Right lobe of liver (tissue), 6 donors: ENCODE results near the gene GTF3C6. TPM values are rescaled to one million over a fixed set of nuclear protein-coding genes. Genes with fewer than 3 reads are reported as not detected.
"Not testable (repeated sequence)": the region's sequence is repeated elsewhere in the genome, so short reads cannot be mapped to it uniquely, and the experiment has no call there.

Experiments used
- ATAC-seq, 4 donors: fragments of 200-7000 bp; cut with Tn5 transposase; one replicate each; pipeline ENCODE4 v1.9.1; 2020; ENCODE audit warnings: mild to moderate bottlenecking in 4 of 4, moderate library complexity in 4 of 4
- DNase-seq, 3 donors: peaks; one replicate each; pipeline ENCODE4 v3.0.0-alpha.2; 2020
- H3K27ac ChIP-seq, 3 donors: fragments of 200-600 bp; one replicate each; pipeline ENCODE4 v1.8.0; 2022
- H3K27me3 ChIP-seq, 2 donors: fragments of 200-600 bp; one replicate each; pipeline ENCODE4 v1.8.0; 2022
- H3K36me3 ChIP-seq, 4 donors: fragments of 200-600 bp; sonication (generic) in 1 of 4; one replicate each; pipeline versions ENCODE4 v1.5.1 to v1.8.0; 2017 to 2022; ENCODE audit warnings: control low read depth in 1 of 4
- H3K4me1 ChIP-seq, 4 donors: fragments of 200-600 bp; sonication (generic) in 1 of 4; one replicate each; pipeline versions ENCODE4 v1.5.1 to v1.8.0; 2017 to 2022; ENCODE audit warnings: control low read depth in 1 of 4
- H3K4me3 ChIP-seq, 3 donors: fragments of 200-600 bp; one replicate each; pipeline ENCODE4 v1.8.0; 2022
- H3K9me3 ChIP-seq, 4 donors: fragments of 200-600 bp; sonication (generic) in 1 of 4; one replicate each; pipeline versions ENCODE4 v1.5.1 to v1.8.0; 2017 to 2022; ENCODE audit warnings: control low read depth in 1 of 4
- CTCF ChIP-seq, 4 donors: fragments of 200-600 bp in 3 of 4; fragments of 450-650 bp in 1 of 4; IDR thresholded peaks; one replicate each; pipeline versions ENCODE4 v1.5.1 to v1.8.0; 2016 to 2022; ENCODE audit warnings: antibody characterized with exemption in 4 of 4, mild to moderate bottlenecking in 2 of 4
- POLR2A ChIP-seq: fragments of 450-650 bp; IDR thresholded peaks from one replicate; pipeline ENCODE4 v1.6.1; 2017; ENCODE audit warnings: antibody characterized with exemption, mild to moderate bottlenecking
- WGBS: methylation state at CpG from one replicate; pipeline ENCODE4 v1.1.6; 2018; ENCODE audit warnings: low coverage, low lambda C conversion rate; ENCODE audit not compliant: insufficient coverage; ENCODE audit errors: missing lambda C conversion rate; 5-methylcytosine and 5-hydroxymethylcytosine counted together
- intact Hi-C, 2 donors: fragments of 100-400 bp; cut with DNase I; formaldehyde crosslinking; loops; one replicate each; pipeline versions ENCODE4 v1.11.2 to v1.14.1; 2022
- total RNA-seq, 6 experiments: library from RNA; depleted of rRNA in 2 of 6; stranded (reverse); fragments of >200 nt in 2 of 6; fragmentation: NEBNext Ultra II Directional in 3 of 6; extraction: Animal tissue kit (Norgen Biotek cat#: 25700) in 3 of 6; gene quantifications; one replicate each; pipeline versions ENCODE4 v1.1.0 to v1.2.4, GENCODE V29; 2016 to 2023
- donor health status: DM: no; HTN: yes; CAD: no.
- donor health status: DM: no; HTN: no; CAD: no.
- donor health status: DM: no; HTN: no; CAD: no.
- donor health status: DM: no; HTN: yes; CAD: no.
- donor health status: DM: no; HTN: yes; CAD: no.

The GTF3C6 gene
- total RNA-seq, 6 experiments from 2014 or later = 21.2 to 47.7 (median 30.8) TPM

DNA sequence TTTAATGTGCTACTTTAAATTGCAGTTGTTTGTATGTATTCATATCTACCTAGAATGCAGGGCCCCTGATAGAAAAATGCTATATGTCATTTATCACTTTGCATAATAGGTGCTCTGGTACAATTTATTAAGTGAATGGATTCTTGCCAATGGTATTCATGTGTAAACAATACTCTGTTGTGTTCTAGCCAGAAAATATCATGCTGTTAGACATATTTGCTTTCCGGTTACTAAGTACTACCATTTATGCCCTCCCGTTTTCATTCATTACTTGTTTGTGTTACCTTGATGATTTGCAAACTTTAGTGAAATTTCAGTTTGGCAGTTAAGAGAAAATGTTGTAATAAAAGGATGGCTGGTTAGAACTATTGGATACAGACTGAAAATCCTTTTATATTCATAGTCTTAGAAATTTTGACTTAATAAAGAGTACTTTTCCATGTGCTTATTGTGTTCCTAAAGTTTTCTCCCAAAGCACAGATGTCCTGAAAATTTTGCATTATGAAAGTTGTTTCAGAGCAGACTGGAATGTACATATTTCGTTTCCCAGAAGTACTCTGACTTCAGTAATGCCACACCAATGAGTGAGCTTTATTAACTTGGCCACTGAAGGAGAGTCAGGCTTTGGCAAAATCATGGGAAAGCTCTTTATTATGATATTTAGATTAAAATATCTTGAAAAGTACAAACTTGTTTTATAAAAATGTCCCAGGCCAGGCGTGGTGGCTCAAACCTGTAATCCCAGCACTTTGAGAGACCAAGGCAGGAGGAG is 54.8 kb downstream of the GTF3C6 start:
- Histone ChIP-seq H3K27me3 (no peaks in the 10 kb centered on the region), H3K4me3 (no peak overlapping the region), H3K9me3 (no peaks in the 10 kb centered on the region), H3K36me3 (peaks cover 0 to 29% (median 5%) of the 10 kb centered on the region in 4 donors), H3K27ac (peak overlapping the region in 1 of 3 donors; percentile 43), H3K4me1 (peaks cover 0 to 41% (median 12%) of the 10 kb centered on the region in 4 donors)
- ATAC-seq (peak in 1 of 4 donors; percentile 43), DNase-seq (no peak)
- TF ChIP-seq POLR2A = no peak
- 58% methylated on average over 4 of the region's 4 CpGs for WGBS
- intact Hi-C loops = no loop called here

DNA sequence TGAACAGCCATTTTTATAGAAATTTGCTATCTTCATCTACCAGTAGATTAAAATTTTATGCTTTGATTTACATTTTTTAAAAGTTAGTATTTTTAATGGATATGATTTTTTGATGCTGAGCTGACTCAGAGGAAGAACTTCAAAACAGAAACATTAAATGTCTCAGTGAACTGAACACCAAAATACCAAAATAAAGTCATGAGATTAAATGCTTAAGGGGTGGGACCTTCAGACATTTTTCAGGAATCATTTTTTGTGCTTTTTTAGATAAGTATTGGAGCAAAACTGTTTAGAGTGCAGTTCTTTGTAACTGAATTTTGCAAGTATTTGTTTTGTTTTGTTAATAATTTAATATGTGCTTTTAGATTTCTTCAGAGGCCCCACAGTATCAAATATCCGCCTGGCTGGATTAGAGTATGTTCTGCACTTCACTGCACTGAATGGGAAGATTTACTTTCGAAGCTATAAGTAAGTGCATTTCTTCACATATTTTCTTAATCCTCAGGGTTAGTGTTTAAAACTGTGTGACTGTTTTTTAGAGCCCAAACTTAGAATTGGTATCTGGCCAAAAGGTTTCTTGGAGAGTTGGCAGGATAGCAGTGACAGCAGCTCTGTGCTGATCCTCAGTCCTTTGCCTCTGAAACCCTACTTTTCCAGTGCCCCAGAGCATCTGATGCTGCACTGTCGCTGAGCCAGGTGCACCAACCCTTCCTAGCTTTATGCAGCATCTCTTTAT is 57.1 kb downstream of the GTF3C6 start:
- Histone ChIP-seq H3K27ac (no peak overlapping the region), H3K9me3 (no peaks in the 10 kb centered on the region), H3K4me1 (peaks cover 0 to 41% (median 12%) of the 10 kb centered on the region in 4 donors), H3K4me3 (no peak overlapping the region), H3K27me3 (no peaks in the 10 kb centered on the region), H3K36me3 (peaks cover 0 to 24% (median 2%) of the 10 kb centered on the region in 4 donors)
- ATAC-seq (peak; percentile 12 to 48 (median 36)), DNase-seq (no peak)
- TF ChIP-seq POLR2A = no peak
- no peak for TF ChIP-seq CTCF (IDR thresholded peaks at IDR 0.05)
- WGBS = 54% methylated on average over 2 of the region's 3 CpGs
- intact Hi-C loops = no loop called here

DNA sequence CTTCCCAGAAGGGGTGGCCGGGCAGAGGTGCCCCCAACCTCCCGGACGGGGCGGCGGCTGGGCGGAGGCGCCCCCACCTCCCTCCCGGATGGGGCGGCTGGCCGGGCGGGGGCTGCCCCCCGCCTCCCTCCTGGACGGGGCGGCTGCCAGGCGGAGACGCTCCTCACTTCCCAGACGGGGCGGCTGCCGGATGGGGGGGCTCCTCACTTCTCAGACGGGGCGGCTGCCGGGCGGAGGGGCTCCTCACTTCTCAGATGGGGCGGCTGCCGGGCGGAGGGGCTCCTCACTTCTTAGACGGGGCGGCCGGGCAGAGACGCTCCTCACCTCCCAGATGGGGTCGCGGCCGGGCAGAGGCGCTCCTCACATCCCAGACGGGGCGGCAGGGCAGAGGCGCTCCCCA is 58.7 kb downstream of the GTF3C6 start:
- no CpG with 5 or more reads among the region's 37 CpGs for WGBS
- ATAC-seq, H3K27me3 ChIP-seq, H3K27ac ChIP-seq, intact Hi-C loops, H3K4me3 ChIP-seq, DNase-seq, H3K9me3 ChIP-seq: not testable (repeated sequence)
- Histone ChIP-seq H3K36me3 (peaks cover 0 to 24% (median 1%) of the 10 kb centered on the region in 4 donors), H3K4me1 (peaks cover 0 to 36% (median 8%) of the 10 kb centered on the region in 4 donors)

Other genes starting within 250 kb of the GTF3C6 start
- 1 to 10 TPM; 2.8 to 7.9 (median 5.5) TPM for gene CDK19, start 143.2 kb upstream of the GTF3C6 start, total RNA-seq
- 10 to 100 TPM; 11.5 to 49.4 (median 24.2) TPM for gene AMD1, start 83.9 kb upstream of the GTF3C6 start, total RNA-seq
- gene RPF2, start 23.3 kb downstream of the GTF3C6 start, total RNA-seq = 10 to 100 TPM; 11.2 to 30.1 (median 20.3) TPM
- 10 to 100 TPM in 2 of 6 experiments, 1 to 10 TPM in 4; 2.9 to 15.8 (median 6.6) TPM for gene SLC16A10, start 128.8 kb downstream of the GTF3C6 start, total RNA-seq